NCI-H748 (cell line): ENCODE measurements around the gene GNPTAB.
"Not testable (repeated sequence)": the region's sequence is repeated elsewhere in the genome, so short reads cannot be mapped to it uniquely, and the experiment has no call there.

Experiments used
- DNase-seq: peaks from one replicate; lab custom pipeline; 2025; ENCODE audit not compliant: unreplicated experiment; lab: John Stamatoyannopoulos, UW

The GNPTAB gene

DNA sequence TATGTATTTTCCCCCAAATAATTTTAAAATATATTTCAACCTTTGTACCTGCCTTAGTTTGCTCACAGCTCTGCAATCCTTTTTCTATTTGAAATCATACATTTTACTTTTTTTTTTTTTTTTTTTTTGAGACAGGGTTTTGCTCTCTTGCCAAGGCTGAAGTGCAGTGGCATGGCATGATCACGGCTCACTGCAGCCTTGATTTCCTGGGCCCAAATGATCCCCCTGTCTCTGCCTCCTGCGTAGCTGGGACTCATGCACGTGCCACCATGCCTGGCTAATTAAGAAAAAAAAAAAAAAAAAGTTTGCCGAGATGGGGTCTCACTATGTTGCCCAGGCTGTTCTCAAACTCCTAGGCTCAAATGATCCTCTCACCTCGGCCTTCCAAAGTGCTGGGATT is 90.2 kb downstream of the GNPTAB start:
- no peak for DNase-seq

DNA sequence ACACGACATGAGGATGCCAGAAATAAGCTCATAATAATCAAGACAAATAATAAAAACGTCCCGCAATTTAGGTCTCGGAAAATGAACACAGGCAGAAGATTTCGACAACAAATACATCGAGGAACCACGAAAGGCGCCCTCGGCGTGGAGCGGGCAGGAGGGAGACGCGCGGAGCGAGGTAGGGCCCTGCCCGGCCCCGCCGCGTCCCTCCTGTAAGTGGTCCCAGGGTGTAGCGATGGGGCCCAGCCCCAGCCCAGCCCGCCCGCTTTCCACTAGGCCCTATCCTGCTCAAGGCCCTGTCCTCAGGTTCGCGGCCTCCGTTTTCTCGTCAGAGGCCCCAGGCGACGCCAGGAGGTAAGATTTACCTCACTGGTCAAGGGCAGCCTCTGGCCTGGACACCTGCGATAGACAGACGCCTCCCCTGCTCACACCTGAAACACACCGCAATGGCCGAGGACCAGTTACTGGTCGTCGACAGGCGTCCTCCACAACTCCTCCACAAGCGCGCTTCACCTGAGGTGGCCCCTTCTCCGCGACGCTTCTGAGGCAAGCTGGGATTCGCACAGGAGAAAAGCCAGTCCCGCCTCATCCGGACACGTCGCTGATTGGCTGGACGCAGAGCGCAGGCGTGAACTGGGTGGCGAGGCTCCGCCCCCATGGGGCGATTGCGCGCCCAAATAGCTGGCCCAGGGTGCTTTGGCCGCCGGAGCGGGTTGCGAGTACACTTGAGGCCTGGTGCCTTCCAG is 91.7 kb downstream of the GNPTAB start, which contains the start of gene SYCP3:
SYCP3 (minus strand) TSS at position 543 of the 746 bp plus-strand sequence. CDS start 1,527 bp downstream, outside the sequence.
- DNase-seq, result no peak

DNA sequence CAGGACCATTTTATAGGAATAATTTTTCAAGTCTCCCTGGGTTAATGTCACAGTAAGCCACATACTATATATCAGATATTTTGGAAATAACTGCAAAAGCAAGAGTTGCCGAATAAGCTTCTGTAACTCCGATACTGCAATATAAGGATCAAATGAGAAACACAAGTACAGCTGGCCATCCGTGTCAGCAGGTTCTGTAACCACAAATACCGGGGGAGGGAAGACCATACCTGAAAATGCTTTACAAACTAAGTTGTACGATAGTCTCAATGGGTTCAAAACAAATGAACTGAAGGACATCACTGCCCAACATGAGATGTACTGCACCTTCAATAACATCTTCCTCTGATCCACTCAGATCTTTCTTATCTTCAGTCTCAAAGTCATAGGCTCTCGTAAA is 93.3 kb downstream of the GNPTAB start:
- DNase-seq, result no peak

- not testable (repeated sequence) for DNase-seq
These were observed 96.3 kb downstream of the GNPTAB start for GRCh38 chr12:101734482-101734881.

- DNase-seq, result no peak
These were observed 97.6 kb downstream of the GNPTAB start for GRCh38 chr12:101733166-101733565.

GRCh38 chr12:101732318-101732717 is 98.4 kb downstream of the GNPTAB start:
- no peak for DNase-seq

DNA sequence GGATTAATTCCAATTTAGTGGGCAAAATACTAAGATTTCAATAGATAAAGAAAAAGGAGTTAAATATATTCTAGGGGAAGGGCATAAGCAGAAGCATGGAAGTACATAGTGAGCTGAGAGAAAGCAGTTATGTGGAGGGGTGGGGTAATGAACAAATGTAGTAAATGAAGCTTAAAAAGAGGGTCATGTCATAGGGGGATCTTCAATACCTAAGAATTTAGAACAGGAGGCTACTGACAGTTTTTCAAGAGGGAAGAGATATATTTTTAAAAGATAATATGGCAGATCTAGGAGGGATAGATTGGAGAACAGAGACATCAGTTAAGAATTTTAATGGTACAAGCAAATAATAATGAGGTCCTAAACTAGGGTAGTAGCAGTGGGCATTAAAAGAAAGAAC is 100.9 kb downstream of the GNPTAB start:
- no peak for DNase-seq

DNA sequence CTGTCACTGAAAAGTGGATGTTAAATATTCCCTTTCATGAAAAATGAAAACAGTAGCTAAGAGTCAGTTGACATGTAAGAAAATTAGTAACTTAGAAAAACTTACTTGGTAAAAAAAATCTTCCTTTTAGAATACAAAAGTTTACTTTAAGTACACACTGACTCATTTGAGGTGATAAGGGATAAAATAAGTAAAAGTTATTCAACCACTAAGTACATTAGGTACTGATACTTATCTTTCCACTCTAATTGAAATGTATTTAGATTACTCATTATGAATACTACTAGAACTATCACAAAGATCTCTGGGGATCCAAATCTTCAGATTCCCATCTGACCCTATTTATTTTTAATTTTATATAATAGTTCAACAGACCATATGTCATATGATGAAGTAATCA is 103.7 kb downstream of the GNPTAB start:
- DNase-seq, result no peak

DNA sequence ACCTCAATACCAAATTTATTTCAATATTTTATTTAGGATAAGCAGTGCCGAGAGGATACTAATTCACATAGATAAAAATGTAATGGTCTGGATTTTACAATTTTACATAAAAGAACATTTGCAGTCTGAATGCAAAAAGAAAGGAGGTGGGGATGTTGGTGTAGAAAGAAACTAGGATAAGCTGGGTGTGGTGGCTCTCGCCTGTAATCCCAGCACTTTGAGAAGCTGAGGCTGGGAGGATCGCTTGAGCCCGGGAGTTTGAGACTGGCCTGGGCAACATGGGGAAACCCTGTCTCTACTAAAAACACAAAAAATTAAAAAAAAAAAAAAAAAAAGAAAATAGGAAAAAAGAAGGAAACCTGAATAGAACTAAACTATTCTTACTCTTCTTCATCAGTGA is 108.4 kb downstream of the GNPTAB start:
- DNase-seq, result no peak

GRCh38 chr12:101720118-101720517 is 110.6 kb downstream of the GNPTAB start:
- no peak for DNase-seq

DNA sequence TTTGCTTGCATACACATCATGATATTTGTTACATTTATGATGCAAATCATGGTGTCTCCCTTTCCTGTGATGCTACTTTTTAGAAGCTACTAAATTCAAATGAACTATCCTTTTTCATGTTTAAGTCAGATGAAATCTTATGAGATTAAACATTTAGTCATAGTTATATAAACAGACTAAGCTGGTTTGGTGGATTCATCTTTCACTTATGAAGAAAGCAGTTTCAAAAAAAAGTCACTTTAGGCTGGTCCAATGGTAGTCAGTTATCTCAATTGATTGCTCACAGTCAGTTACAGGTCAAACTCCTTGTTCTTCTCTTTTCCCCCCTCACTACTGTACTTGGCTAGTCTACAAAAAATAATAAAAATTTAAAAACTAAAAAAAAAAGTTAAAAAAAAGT is 111.2 kb downstream of the GNPTAB start:
- DNase-seq, result no peak

DNA sequence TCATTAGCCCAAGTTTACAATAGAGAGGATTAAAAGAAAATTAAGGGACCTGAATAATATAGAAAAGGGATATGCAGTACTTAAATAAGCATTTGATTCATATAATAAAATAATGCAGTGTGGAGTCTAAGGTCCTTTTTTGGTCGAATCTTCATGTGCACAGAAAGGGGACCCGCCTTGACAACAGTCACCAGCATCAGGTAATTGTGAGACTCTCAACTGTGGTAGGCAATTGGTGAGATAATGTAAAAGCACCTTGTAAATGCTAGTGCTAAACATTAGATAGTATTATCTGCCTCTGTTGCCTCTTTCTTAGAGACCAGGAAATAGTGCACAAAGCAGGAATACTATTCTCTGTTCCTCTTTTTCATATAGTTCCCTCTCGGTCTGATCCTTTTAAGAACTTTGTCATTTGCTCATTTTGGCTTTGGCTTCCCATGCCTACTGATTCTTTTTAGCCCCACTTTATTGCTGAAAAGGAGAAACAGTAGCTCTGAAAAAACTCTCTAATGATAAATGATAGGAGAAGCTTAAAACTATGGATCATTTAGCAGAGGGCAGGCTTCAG is 115.8 kb downstream of the GNPTAB start:
- DNase-seq, result no peak

GRCh38 chr12:101713930-101714329 is 116.8 kb downstream of the GNPTAB start:
- no peak for DNase-seq

DNA sequence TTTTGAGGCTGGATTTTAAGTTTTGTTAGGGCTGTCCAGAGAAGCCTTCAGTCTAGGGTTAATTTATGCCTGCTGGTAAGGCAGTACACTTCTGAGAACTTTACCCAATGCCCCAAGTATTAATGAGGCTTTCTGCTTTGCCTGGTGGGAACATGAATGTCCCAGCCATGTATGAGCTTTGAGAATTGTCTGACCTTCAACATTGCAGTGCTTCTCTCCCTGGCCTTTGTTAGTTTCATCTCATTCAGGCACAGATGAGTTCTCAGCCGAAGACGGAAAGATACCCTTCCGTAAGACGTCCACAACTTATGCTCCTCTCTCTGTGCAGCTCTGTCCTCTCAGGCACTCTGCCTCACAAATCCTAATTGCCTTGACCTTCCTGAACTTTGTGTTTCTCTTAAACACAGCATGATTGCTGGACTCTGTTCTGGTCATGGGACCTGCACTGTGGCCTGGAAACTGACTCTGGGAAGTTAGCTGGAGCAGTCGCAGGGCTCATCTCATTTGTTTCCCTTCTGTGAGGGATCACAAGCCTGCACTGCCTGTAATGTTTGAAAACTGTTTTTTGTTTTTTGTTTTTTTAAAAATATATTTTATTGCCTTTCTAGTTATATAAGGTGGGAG is 117.6 kb downstream of the GNPTAB start:
- no peak for DNase-seq

- DNase-seq, result no peak
These were observed 120.5 kb downstream of the GNPTAB start for GRCh38 chr12:101710288-101710687.

DNA sequence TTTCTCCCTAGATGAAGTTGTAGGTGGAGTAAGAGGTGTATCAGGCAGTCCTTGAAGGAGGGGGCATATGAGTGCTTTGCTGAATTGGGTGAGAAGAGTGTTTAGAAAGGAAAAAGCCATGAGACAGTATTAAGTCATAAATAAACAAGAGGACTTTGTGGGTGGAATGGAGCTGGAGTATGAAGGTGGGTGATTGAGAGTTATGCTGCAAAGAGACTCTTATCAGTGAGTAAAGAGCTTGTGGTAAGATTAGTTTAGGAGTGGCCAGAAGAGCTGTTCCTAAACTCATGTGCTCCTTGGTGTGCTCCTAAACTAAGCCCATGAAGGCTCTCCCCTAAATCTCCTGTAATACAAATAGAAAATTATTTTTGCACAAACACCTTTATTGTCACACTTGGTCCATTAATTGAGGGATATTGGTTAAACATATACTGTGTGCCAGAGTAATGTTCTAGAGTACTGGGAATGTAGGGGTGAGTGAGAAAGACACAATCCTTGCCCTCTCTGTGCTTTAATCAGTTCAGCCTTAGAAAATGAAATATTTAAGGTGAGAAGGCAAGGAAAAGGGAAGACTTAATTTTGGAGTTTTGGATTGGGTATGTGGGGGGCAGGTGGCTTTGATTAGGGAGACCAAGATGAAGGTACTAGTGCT is 123.5 kb downstream of the GNPTAB start:
- DNase-seq, result no peak

GRCh38 chr12:101706403-101706802 is 124.4 kb downstream of the GNPTAB start:
- no peak for DNase-seq

DNA sequence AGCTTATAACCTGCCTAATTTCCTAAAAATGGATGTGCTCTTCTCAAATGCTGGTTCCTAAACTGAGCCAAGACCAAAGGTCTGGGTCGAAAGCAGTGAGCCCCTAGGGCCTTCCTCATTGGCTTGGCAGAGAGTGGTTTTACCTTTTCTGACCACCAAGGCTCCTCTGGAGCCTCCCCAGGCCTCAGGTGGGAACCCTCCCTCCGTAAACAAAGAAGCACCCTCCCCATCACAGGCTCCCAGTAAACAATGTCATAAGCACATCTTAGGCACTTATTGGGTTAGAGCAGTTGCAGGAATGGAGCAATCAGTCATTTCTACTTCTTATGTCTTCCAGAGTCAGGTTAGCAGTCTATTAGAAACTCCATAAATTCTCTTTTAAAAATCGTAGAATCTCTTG is 127.3 kb downstream of the GNPTAB start:
- no peak for DNase-seq

DNA sequence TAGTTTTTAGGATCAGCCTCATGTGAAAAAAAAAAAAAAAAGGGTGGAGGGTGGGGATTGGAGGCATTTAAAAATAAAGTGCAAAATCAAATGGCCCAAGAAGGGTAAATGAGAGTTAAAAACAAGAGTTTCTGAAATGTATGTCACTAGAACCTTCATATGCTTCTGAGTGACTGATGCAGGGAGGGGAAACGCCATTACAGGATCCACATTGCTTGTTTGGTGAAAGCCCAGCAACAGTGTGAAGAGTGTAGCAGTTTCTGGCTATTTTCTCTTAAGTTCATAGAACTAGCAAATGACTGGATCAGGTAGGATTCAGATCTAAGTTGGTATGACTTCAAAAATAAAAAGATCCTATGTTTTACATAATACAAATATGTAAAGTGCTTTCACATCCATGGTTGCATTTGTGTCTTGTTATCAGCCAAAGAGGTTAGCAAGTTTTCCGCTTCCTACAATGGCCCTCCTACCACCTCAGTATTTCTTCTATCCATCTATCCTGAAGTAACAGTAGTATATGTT is 130.4 kb downstream of the GNPTAB start:
- no peak for DNase-seq

GRCh38 chr12:101698800-101699347 is 131.9 kb downstream of the GNPTAB start:
- no peak for DNase-seq
